Breast epithelium (tissue), 4 donors: ENCODE results near the gene SMIM43. TPM values are rescaled to one million over a fixed set of nuclear protein-coding genes. Genes with fewer than 3 reads are reported as not detected.

Experiments
- DNase-seq, 2 donors: peaks; one replicate each; pipeline ENCODE4 v3.0.0-alpha.2; 2019; ENCODE audit warnings: low spot score in 2 of 2
- H3K27ac ChIP-seq, 2 donors: fragments of 200-600 bp; sonication (generic) in 1 of 2; one replicate each; pipeline ENCODE4 v1.5.1; 2016 to 2019; ENCODE audit warnings: mild to moderate bottlenecking in 1 of 2
- H3K27me3 ChIP-seq, 2 donors: fragments of 200-600 bp; sonication (generic) in 1 of 2; one replicate each; pipeline versions ENCODE4 v1.5.1 to v1.6.0; 2017 to 2019; ENCODE audit warnings: control low read depth in 1 of 2, mild to moderate bottlenecking in 1 of 2
- H3K36me3 ChIP-seq: fragments of 200-600 bp; one replicate; pipeline ENCODE4 v1.5.1; 2019
- H3K4me1 ChIP-seq, 2 donors: fragments of 200-600 bp; sonication (generic); one replicate each; pipeline ENCODE4 v1.5.1; 2016 to 2019; ENCODE audit warnings: control low read depth in 1 of 2
- H3K4me3 ChIP-seq, 3 donors: fragments of 200-600 bp; sonication (generic); 1 replicate in 2 of 3; 2 replicates in 1 of 3; pipeline ENCODE4 v1.5.1; 2016 to 2019; ENCODE audit warnings: mild to moderate bottlenecking in 3 of 3, moderate library complexity in 2 of 3
- H3K9me3 ChIP-seq, 2 donors: fragments of 200-600 bp; sonication (generic) in 1 of 2; one replicate each; pipeline ENCODE4 v1.5.1; 2016 to 2019; ENCODE audit warnings: control low read depth in 1 of 2
- CTCF ChIP-seq, 3 donors: fragments of 450-650 bp; IDR thresholded peaks; one replicate each; pipeline ENCODE4 v1.5.1; 2016 to 2017; ENCODE audit warnings: antibody characterized with exemption in 3 of 3, mild to moderate bottlenecking in 3 of 3, moderate library complexity in 3 of 3
- POLR2A ChIP-seq: fragments of 450-650 bp; IDR thresholded peaks from one replicate; pipeline ENCODE4 v1.6.1; 2016; ENCODE audit warnings: antibody characterized with exemption, mild to moderate bottlenecking, moderate library complexity
- POLR2AphosphoS5 ChIP-seq, 3 donors: sonication (generic); formaldehyde crosslinking; IDR thresholded peaks; one replicate each; pipeline ENCODE4 v1.6.1; 2017; ENCODE audit warnings: antibody characterized with exemption in 3 of 3
- intact Hi-C: fragments of 100-400 bp; cut with DNase I; formaldehyde crosslinking; loops from one replicate; pipeline ENCODE4 v1.15.1; 2023; ENCODE audit warnings: low total_unique reads
- total RNA-seq, 3 donors: library from RNA; depleted of rRNA; stranded (reverse); fragments of >200 nt; gene quantifications; one replicate each; pipeline ENCODE4 v1.1.0, GENCODE V29; 2016

Gene SMIM43
- not detected for total RNA-seq

DNA sequence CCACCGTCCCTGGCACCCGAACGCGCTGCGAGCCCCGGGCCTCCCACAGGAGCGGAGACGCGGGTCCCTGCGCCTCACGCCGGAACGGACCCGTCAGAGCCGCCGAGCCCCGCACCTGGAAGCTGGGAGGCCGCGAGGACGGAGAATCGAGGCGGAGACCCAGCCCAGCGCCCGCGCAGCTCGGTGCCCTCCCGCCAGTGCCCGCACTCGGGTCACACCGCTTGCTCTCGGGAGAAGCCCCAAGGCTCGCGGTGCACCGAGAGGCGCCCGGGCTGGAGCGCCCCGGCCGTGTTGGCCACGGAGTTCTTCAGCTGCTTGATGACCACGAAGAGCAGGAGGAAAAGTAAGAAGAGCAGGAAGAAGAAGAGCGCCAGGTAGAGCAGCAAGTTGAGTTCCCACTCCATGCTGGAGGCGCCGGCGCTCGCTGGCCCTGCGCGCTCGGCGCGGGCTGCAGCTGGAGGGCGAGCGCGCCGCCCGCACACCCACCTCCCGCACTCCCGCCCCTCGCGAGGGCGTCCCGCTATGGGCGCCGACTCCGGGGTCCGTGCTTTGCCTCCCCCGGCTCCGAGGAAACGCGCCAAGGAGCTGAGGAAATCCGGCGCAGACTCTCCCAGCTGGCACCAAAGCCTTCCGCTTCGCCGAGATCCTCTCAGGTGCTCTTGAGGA, at the start of gene SMIM43:
TSS of gene SMIM43 (minus strand) at position 463 of the 666 bp plus-strand sequence. CDS start at position 404, 59 bp downstream.
- H3K9me3 ChIP-seq: no peaks in the 10 kb centered on the region
- no peak for DNase-seq
- intact Hi-C loops: no loop called here
- H3K4me3 ChIP-seq: peak within 1 kb of the TSS; percentile 9 to 66 (median 45)
- TF ChIP-seq POLR2AphosphoS5 (IDR thresholded peaks at IDR 0.05) (no peak), CTCF (IDR thresholded peaks at IDR 0.05) (no peak), POLR2A (no peak)
- H3K27me3 ChIP-seq: peaks cover 0 to 24% of the 10 kb centered on the region in 2 donors
- no peaks in the 10 kb centered on the region for H3K4me1 ChIP-seq
- H3K27ac ChIP-seq: no peak within 1 kb of the TSS
- no peaks in the 10 kb centered on the region for H3K36me3 ChIP-seq

DNA sequence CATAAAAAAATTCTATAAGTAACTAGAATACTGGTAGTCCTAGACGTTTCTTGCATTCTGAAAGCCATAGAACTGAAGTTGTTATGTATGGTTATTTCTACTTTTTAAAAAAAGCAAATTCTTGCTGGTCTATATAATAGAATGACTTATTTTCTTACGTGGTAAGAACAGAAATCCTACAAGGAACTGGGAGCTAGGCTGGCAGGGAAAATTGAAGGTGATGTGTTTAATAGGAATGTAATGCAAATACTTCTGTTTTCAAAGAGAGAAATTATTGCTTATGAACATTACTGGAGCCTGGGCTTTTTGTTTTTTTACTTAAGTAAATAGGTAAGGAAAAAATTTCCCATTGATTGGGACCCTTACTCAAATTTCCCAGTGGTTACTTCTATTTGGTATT, 49.8 kb upstream of the SMIM43 start:
- no peak for TF ChIP-seq CTCF (IDR thresholded peaks at IDR 0.05)
- no peak for TF ChIP-seq POLR2AphosphoS5 (IDR thresholded peaks at IDR 0.05)
- TF ChIP-seq POLR2A: no peak
- Histone ChIP-seq H3K4me3 (no peak overlapping the region), H3K9me3 (no peaks in the 10 kb centered on the region), H3K4me1 (no peaks in the 10 kb centered on the region), H3K36me3 (no peaks in the 10 kb centered on the region), H3K27me3 (no peaks in the 10 kb centered on the region), H3K27ac (no peak overlapping the region)
- intact Hi-C loops: no loop called here
- DNase-seq: no peak

GRCh38 chr4:121811122-121811521, 46.2 kb upstream of the SMIM43 start:
- no peaks in the 10 kb centered on the region for H3K36me3 ChIP-seq
- no peaks in the 10 kb centered on the region for H3K4me1 ChIP-seq
- no peaks in the 10 kb centered on the region for H3K9me3 ChIP-seq
- no peak overlapping the region for H3K27ac ChIP-seq
- no peak overlapping the region for H3K4me3 ChIP-seq
- no peaks in the 10 kb centered on the region for H3K27me3 ChIP-seq
- no peak for DNase-seq
- TF ChIP-seq POLR2AphosphoS5 (IDR thresholded peaks at IDR 0.05): no peak
- no peak for TF ChIP-seq POLR2A
- TF ChIP-seq CTCF (IDR thresholded peaks at IDR 0.05): no peak
- intact Hi-C loops: no loop called here

- H3K27ac ChIP-seq: no peak overlapping the region
- H3K27me3 ChIP-seq: no peaks in the 10 kb centered on the region
- no peak overlapping the region for H3K4me3 ChIP-seq
- TF ChIP-seq CTCF (IDR thresholded peaks at IDR 0.05) (no peak), POLR2A (no peak), POLR2AphosphoS5 (IDR thresholded peaks at IDR 0.05) (no peak)
- intact Hi-C loops: no loop called here
- H3K9me3 ChIP-seq: no peaks in the 10 kb centered on the region
- no peaks in the 10 kb centered on the region for H3K4me1 ChIP-seq
- H3K36me3 ChIP-seq: no peaks in the 10 kb centered on the region
- no peak for DNase-seq
These were observed 41.4 kb upstream of the SMIM43 start for GRCh38 chr4:121806411-121806810.

- Histone ChIP-seq H3K27ac (peak overlapping the region; percentile 85 to 91), H3K4me1 (no peaks in the 10 kb centered on the region), H3K36me3 (no peaks in the 10 kb centered on the region), H3K9me3 (no peaks in the 10 kb centered on the region), H3K4me3 (peak overlapping the region; percentile 76 to 95 (median 87)), H3K27me3 (no peaks in the 10 kb centered on the region)
- intact Hi-C loops: loop anchor here (5.0 kb wide), 1 partner anchor 674 kb away; no protein-coding TSS in a partner anchor
- no peak for DNase-seq
- TF ChIP-seq POLR2AphosphoS5 (IDR thresholded peaks at IDR 0.05) (no peak), CTCF (IDR thresholded peaks at IDR 0.05) (no peak), POLR2A (no peak)
These were observed 36.7 kb upstream of the SMIM43 start for GRCh38 chr4:121801715-121802075.
